ENCODE data around the gene BABAM2.

BABAM2 gene

GRCh38 chr2:28173377-28173776, 282.8 kb downstream of the BABAM2 start:
- DNase-seq (ENCODE audit: low read depth), result no peak
- in situ Hi-C loops (cut with HindIII; ENCODE audit: low sequenced_read_pairs), result no loop called here
- no peak overlapping the region for H3K4me3 ChIP-seq (ENCODE audit: low read depth, low read length)
- TF ChIP-seq, protein P1, sequence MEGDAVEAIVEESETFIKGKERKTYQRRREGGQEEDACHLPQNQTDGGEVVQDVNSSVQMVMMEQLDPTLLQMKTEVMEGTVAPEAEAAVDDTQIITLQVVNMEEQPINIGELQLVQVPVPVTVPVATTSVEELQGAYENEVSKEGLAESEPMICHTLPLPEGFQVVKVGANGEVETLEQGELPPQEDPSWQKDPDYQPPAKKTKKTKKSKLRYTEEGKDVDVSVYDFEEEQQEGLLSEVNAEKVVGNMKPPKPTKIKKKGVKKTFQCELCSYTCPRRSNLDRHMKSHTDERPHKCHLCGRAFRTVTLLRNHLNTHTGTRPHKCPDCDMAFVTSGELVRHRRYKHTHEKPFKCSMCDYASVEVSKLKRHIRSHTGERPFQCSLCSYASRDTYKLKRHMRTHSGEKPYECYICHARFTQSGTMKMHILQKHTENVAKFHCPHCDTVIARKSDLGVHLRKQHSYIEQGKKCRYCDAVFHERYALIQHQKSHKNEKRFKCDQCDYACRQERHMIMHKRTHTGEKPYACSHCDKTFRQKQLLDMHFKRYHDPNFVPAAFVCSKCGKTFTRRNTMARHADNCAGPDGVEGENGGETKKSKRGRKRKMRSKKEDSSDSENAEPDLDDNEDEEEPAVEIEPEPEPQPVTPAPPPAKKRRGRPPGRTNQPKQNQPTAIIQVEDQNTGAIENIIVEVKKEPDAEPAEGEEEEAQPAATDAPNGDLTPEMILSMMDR (IDR thresholded peaks at IDR 0.05; ENCODE audit: low read depth, low read length, missing control alignments), result no peak

DNA sequence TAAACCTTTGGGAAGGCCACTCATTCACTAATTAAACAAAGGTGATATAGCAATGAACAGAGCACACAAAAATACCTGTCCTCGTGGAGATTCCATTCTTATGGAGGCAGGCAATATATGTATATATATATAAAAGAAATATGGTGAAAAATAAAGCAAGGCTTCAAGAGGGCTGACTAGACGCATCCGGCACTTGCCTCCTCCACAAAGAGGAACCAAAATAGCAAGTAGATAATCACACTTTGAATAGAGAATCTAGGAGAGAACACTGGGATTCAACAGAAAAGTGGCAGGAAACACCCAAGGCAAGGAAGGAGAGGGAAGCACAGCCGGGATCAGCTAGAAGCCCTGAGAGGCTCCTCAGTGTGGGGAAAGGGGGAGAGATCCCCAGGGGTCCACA, 283.7 kb downstream of the BABAM2 start:
- no peak overlapping the region for H3K4me3 ChIP-seq (ENCODE audit: low read depth, low read length)
- no peak for DNase-seq (ENCODE audit: low read depth)
- in situ Hi-C loops (cut with HindIII; ENCODE audit: low sequenced_read_pairs), result no loop called here
- TF ChIP-seq, protein P1 (IDR thresholded peaks at IDR 0.05; ENCODE audit: low read depth, low read length, missing control alignments), result no peak

DNA sequence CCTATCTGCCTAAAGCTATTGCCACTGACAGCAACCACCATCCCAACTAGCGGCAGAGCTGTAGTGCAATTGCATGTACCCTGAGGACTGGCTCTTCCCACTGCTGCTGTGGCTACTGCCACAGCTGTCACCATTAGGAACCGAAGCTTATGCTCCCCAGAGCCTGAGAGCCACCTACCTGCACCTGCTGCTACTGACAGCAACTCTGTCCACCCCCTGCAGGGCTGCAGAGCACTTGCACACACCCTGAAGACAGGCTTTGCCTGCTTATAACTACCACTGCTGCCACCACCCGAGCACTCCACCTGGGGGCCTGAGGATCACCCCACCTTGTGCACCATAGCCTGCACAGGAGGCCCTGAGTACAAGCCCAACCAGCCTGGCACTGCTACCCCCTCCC, 284.5 kb downstream of the BABAM2 start:
- no peak for DNase-seq (ENCODE audit: low read depth)
- TF ChIP-seq, protein P1 (IDR thresholded peaks at IDR 0.05; ENCODE audit: low read depth, low read length, missing control alignments), result no peak
- in situ Hi-C loops (cut with HindIII; ENCODE audit: low sequenced_read_pairs), result no loop called here
- H3K4me3 ChIP-seq (ENCODE audit: low read depth, low read length), result no peak overlapping the region

- TF ChIP-seq, protein P1 (IDR thresholded peaks at IDR 0.05; ENCODE audit: low read depth, low read length, missing control alignments), result no peak
- no peak overlapping the region for H3K4me3 ChIP-seq (ENCODE audit: low read depth, low read length)
- in situ Hi-C loops (cut with HindIII; ENCODE audit: low sequenced_read_pairs), result no loop called here
- DNase-seq (ENCODE audit: low read depth), result no peak
Observed at GRCh38 chr2:28178946-28179345, 288.4 kb downstream of the BABAM2 start.

DNA sequence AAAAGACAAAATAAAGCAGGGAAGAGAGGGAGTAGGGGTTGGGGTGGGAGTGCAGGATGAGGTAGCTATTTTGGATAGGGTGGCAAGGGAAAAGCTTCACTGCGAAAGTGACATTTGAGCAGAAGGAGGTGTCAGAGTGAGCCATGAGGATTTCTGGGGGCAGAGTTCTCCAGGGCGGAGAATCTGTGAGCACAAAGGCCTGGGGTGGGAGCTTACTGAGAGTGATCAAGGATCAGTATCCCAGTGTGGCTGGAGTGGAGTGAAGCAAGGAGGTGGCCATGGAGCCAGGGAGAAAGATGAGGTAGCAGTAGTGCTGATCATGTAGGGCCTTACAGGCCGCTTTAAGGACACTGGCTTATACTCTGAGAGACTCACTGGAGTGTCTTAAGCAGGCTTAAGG, 291.3 kb downstream of the BABAM2 start:
- TF ChIP-seq, protein P1 (IDR thresholded peaks at IDR 0.05; ENCODE audit: low read depth, low read length, missing control alignments), result no peak
- in situ Hi-C loops (cut with HindIII; ENCODE audit: low sequenced_read_pairs), result no loop called here
- H3K4me3 ChIP-seq (ENCODE audit: low read depth, low read length), result no peak overlapping the region
- no peak for DNase-seq (ENCODE audit: low read depth)

DNA sequence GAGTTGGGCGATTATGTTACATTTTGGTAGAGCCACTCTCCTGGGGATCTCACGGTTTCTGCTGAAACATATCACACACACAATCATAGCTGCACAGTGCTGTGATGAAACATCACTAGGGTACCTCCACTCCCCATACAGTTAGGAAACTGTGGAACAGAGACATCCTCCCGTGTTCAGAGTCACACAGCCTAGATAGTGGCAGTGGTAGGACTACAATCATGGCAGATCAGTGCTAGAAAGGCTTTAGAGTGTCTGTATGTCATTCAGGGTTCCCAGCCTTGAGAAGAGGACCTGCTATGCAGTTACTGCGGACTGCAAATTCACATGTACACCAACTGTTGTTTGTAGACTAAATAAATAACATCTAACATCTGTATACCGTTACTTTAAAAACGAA, 291.8 kb downstream of the BABAM2 start:
- TF ChIP-seq, protein P1 (IDR thresholded peaks at IDR 0.05; ENCODE audit: low read depth, low read length, missing control alignments), result no peak
- DNase-seq (ENCODE audit: low read depth), result no peak
- in situ Hi-C loops (cut with HindIII; ENCODE audit: low sequenced_read_pairs), result no loop called here
- no peak overlapping the region for H3K4me3 ChIP-seq (ENCODE audit: low read depth, low read length)

- DNase-seq (ENCODE audit: low read depth), result no peak
- no peak overlapping the region for H3K4me3 ChIP-seq (ENCODE audit: low read depth, low read length)
- TF ChIP-seq, protein P1 (IDR thresholded peaks at IDR 0.05; ENCODE audit: low read depth, low read length, missing control alignments), result no peak
- in situ Hi-C loops (cut with HindIII; ENCODE audit: low sequenced_read_pairs), result no loop called here
Observed at GRCh38 chr2:28185153-28185552, 294.6 kb downstream of the BABAM2 start.

All from astrocyte of the cerebellum (primary cell).